NCI-H1436 treated with DMSO at 0.1 percent for 48 hours (cell line): ENCODE measurements around the gene LRMDA.
"Not testable (repeated sequence)": the region's sequence is repeated elsewhere in the genome, so short reads cannot be mapped to it uniquely, and the experiment has no call there.

Experiments
- DNase-seq: peaks from one replicate; lab custom pipeline; 2025; lab: John Stamatoyannopoulos, UW

The LRMDA gene

DNA sequence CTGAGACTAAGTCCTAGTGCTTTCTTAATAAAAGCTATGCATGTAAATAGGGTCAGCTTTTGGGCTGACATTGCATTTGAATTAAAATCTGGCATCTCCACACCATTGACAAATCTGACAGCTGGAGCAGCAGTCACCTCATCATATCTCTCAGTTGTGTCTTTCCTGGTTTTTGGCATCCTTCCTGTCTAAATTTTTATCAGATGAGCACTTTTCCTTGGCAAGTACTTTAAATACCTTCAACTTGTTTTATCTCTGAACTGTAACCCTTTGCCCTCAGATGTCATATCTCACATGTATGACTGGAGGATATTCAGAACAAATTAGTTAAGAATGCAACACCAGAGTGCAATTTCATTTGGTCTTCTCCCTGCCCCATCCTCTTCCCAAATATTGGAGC is 1066.2 kb downstream of the LRMDA start:
- DNase-seq, result no peak

DNA sequence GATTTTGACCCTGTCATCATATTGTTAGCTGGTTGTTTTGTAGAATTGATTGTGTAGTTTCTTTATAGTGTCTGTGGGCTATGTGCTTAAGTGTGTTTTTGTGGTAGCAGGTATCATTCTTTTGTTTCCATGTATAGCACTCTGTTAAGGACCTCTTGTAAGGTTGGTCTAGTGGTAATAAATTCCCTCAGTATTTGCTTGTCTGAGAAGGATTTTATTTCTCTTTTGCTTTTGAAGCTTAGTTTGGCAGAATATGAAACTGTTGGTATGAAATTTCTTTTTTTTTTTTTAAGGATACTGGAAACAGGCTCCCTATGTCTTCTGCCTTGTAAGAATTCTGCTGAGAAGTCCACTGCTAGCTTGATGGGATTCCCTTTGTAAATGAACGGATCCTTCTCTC is 1073.4 kb downstream of the LRMDA start:
- DNase-seq, result no peak

DNA sequence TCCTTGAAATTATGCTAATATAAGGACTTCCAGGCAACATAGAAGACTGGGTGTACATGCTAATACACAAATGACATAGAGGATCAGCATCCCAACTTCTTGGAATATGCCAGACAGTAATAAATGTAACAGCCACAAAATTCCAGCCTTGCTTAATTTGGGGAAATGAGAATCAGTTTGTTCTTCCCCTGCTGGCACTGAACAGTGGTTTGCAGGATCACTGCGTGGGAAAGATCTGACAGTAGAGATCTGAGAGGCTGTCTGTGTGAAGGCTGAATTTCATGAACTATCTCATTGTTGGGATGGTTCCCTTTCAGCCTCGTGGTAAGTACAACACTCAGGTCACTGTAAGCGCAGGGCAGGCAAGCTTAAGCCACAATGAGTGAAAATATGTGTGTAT is 1078.0 kb downstream of the LRMDA start:
- no peak for DNase-seq

DNA sequence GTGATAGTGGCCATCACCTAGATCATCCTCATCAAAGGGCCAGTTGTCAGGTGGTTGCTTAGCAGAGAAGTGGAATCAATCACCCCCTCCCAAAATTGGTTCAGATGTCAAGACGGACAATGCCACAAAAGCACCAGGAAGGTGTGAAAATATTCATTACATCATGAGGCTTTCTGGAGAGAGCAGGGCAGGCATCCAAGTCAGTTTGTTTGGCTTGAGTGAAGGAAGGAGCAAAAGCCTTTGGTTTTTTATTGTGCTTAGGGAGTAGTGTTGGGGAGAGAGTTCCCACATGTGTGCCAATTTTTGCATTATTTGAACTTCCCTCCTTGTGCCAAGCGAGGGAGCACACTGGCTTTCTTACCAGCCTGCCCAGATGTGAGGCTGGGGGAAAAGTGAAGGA is 1082.9 kb downstream of the LRMDA start:
- DNase-seq, result no peak

DNA sequence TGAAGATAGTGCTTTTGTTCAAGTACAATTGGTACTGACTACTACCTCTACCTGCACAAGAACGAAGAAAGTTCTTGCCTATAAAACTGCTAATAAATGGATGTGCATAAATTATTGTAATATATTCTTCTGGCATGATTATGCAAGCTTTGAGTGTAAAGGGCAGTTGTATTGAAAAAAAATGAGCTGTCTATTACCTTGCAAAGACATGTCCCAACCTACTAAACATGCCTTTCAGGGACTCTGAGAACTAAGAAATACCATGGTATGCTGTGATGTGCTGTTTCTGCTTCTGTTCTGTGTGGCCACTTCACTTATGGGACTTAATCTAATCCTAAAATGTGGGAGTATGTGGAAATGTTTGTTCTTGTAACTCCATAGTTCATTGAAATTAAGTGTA is 1083.4 kb downstream of the LRMDA start:
- no peak for DNase-seq

DNA sequence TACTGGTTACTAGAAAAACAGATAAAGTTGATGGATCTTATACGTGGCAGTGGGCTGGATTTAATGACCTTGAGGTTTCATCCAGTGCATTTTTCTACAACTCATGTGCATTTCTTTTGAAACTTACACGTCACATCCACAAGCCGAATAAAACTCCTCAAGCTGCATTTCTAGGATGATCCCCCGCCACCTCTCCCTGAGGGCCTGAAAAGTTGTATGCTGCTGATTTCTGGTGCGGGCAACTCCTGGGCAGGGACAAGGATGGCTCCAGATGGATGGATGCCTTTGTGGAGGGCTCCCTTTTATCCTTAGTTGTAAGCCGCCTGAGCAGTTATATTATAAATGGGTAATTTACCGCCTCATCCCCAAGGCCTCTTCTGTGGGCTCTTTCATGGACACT is 1091.1 kb downstream of the LRMDA start:
- DNase-seq, result no peak

DNA sequence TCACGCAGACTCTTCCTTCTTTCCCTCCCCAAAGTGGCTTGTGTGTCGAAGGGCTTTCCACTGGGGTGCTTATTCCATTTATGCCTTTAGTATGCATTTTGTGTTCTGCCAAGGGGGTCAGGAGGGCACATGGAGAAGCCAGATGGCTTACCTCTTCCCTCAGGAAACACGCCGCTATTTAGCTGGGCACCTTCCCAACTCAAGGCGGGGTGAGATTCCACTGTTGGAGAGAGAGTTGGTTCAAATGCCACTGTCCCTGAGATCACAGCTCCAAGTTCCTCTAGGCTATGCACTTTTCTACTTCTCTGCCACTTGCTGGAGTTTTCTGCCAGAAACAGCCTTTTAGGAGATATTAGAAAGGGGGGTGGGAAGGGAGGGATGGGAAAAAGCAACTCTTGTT is 1091.8 kb downstream of the LRMDA start:
- DNase-seq, result no peak

DNA sequence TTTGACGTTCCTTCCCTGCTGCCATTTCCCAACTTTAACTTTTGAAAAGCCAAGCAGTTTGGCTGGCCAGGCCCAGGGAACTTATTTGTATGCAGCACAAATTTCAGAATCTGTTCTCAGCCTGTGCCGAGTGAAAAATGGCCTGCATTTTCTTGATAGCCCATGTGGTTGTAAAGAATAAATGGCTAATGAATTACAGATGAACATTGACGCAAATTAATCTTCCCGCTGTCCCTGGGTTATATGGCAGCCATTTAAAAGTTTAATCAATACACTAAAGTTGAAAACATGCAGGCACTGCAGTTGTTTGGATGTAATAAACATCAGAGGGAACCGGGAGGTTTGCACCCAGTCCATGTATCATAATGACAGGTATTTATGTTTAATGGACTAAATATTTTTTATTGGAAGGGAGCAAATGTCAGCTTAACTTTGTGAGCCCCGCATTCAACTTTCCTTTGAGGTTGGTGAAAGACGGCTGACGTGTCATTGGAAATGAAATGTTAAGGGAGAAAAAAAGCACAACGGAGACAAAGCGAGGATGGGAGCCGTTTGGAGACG is 1092.4 kb downstream of the LRMDA start:
- DNase-seq, result no peak

DNA sequence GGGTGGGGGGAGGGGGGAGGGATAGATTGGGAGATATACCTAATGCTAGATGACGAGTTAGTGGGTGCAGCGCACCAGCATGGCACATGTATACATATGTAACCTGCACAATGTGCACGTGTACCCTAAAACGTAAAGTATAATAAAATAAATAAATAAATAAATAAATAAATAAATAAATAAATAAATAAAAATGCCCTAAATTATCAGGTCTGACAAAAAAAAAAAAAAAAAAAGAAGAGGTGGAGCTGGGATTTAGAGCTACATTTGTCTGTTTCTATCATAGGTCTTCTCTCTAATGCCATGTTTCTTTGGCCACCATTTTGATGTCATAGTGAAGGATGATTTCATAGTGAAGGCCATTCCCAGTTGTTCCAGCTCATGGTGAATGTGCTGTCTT is 1095.4 kb downstream of the LRMDA start:
- not testable (repeated sequence) for DNase-seq

DNA sequence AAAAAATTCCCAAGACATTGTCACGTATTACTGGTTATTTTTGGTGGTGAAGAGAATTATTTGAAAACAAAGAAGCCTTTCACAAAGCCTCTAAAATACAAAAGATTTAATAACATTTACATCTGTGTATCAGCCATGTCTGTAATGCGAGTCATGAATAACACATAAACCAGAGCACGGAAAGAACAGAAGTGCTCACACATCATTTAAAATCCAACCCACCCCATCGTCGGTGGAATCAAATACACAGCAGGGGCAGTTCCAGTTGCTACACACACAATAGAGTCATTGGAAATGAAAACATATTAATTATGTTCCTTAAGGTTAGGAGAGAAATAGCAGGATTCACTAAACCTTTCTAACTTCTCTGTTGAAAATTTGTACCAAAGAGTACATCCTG is 1108.9 kb downstream of the LRMDA start:
- no peak for DNase-seq

DNA sequence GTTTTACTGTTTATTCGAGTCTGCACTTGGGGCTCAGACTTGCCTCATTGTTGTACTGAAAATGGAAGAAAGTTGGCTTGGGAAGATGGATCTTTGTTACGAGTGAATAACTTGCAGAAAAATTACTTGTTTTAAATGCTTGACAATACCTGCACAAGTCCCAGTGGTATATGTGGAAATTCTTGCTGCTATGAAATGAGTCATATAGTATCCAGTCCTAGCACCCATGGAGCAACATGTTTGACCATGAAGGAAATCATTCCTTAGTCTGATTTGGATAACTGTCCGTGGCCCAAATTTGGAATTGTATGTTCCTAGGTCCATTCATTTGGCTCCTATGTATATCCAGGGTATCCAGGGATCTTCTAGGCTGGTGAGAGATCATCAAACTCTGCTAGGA is 1109.4 kb downstream of the LRMDA start:
- DNase-seq, result no peak

DNA sequence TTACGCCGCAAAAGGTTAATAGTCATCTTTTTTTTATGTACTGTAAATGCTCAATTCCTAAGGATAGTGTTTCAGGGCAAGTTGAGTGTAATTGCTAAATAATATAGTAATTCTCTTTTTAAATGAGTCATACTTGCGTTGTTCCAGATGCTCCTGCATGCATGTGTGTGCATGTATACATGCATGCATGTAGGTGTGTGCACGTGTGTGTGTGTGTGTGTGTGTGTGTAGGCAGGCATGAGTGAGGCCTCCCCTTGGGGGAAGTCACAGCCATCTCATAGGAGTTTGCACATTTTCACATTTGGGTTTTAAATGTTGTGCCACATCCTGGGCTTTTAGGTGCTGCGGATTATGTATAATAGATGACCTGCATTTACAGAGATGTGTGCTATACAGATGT is 1110.4 kb downstream of the LRMDA start:
- DNase-seq, result no peak

DNA sequence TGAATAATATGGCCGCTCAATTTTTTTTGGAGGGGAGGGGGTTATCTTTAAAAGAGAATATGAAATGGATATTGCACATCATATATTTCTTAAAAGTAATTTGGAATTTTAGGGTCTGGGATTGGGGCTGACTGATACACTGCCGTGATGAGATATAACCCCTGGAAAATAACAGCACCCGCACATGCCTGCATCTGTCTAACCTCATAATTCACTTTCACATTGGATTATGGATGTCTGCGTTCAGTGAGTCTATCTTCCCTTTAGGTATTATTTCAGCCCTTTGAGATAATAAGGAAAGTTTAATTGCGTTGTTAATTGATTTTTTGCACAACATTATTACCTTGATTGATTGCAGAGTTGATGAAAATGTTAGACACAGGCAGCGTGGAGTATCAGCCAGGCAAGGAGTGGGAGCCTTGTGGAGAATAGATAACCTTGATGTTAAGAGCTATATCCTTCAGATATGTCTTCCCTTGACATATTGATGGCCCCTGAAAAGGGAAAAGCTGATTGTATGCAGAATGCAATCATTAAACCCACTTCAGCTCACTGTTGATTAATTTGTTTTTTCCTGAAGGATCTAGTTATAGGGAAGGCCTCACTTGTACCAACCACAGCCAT is 1111.0 kb downstream of the LRMDA start:
- DNase-seq, result no peak

DNA sequence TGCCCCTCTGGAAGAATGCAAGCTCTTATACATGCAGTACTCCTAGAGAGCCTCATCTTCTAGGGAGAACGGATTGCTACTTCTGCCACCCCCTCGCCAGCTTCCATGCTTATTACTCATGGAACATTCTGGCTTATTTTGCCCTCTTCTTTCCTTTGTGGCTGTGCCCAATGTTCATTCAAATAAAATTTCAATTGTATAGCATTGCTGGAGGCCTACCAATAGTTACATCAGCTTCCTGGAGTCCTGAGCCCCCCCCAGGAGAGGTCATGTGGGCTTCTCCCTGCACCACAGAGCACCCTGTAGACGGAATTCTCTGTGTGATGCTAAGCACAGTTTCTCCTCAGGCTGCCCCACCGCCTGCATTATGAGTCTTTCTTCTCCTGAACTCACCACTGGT is 1112.2 kb downstream of the LRMDA start:
- no peak for DNase-seq

DNA sequence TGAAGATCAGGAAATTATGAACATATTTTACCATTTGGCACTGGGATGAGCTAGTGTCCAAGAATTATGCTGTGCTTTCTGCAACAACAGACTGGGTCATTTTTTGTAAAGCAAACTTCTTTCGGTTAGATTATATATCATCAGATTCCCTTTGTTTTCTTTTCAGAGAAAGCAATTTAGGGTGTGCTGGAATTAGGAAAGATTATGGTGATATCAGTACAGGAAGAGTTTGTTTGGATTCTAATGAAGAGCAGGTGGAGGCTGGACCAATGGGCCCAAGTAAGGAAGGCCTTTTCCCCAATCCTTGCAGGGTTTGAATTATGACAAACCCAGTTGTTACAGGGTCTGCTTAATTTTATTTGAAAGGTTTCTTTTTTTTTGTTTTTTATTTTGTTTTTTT is 1113.4 kb downstream of the LRMDA start:
- no peak for DNase-seq

DNA sequence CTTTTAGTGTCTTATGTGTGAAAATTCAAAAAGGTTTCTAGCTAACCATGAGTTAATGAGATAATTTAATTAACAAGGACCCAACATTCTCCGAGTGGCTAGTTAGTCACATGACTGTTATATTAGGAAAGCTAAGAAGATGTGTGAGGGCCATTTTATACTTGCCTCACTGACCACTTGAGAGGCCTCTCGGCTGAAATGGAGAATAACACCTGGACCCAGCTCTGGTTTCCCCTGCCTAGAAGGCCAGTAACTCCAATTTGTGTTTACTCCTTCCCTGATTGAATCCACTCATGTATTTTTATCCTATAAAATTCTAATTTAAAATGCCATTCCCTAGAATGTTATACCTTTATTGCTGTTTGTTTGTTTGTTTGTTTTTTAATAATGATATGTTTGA is 1115.0 kb downstream of the LRMDA start:
- DNase-seq, result no peak

DNA sequence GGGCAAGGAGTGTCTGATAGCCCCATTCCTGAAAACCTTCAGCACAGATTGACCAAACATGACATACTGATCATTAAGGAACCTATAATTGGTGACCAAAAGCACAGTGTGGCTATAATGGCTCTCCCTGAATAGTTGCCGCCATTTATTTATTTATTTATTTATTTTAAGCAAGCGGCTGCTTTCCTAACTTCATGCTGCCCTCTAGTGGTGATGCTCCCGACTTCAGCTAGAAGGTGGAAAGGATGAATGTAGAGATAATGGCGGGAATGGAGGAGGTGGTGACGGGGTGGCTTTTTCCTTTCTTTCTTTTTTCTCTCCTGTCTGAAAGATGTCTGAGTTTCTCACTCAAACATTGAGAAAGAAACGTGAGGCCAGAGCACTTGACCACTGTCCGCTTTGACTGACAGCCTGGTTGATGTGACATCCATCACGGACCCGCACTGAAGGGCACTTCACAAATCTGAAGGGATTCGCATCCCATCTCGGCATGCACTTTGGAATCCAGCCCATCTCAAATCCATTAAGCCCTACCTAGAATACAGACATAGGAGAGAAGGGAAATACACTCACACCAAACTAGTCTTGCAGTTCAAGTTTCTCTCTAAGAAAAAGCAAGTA is 1116.0 kb downstream of the LRMDA start:
- peak; percentile 17 for DNase-seq

DNA sequence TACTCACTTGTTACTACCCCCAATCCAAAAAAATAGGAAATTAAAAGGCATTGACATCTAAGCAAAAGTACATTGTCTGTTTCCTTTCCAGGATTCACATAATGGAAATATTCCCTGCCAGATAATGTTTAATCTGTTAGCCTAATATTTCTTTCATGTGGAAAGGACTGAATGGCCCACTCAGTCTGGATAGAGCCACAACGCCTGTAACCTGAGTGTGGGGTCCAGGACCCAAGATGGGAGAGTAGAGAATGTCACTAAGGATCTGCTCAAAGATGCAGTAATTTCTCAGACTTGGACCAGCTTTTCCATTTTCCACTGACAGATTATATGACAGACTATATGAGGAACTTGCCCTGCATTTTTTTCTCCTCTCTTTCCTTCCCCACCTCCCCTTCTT is 1117.3 kb downstream of the LRMDA start:
- no peak for DNase-seq

DNA sequence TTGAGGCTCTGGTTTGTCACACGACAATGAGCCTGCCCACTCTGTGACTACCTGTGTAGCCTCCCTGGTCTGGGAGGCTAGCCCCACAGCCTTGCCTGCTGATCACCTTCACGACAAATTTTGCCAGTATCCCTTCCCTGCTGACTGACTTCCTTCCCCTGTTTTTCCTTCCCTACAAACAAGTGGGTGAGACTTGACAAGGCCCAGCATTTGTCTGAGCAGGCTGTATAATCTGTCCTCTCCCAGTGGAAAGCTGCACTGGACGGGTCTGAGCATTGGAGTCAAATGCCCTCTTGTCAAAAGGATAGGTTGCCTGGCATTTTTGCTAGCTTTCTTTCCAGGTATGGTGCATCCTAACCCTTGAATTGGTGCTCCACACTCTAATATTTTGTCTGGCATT is 1117.7 kb downstream of the LRMDA start:
- DNase-seq, result no peak

DNA sequence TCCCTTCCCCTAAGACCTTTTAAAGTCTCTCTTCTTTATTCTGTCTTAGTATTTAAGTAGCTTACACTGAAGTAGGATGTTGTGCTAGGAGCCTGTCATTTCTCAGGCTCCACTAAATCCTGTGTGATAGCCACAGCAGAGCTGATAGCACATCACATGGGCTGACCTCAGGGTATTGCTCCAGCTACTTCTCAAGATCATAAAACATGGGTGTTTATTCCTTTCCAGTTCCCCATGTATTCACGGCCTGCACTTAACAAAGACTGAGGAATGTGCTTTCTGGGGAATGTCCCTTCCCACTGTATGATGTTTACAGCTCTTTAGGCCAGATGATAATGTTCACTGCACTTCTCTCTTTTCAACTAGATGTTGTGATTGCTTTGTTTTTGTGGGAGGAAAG is 1119.4 kb downstream of the LRMDA start:
- DNase-seq, result no peak

DNA sequence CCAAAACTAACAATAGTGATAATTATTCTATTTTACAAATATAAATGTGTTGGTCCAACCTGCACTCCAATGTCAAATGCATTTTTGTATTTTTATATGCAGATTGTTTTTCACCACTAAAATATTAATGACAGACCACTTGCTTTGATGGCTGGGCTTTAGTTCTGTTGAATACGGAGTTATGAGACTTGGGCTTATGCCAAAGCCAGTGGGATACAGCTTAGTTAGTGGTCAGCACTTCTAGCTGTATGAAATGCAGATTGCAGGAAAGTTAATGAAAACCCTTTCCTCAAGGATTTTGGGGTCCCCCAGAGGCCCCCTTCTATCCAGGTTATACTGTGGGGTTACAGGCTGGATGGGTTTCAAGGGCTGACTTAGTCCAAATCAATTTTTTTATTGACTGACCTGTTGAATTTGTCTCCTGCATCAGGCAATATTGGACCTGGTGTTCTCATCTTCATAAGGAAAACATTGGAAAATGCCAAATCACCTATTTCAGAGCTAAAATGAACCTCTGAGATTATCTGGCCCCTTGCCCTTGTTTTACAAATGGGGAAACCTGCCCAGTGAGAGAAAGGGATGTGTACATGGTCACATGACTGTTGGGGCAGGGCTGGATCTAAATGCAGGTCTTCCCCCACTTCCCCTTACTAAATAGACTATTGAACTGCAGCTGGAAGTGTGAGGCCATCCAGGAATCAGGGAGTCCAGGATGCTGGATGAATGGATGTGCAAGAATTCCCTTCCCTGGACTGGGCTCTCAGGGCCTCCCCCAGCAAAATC is 1120.9 kb downstream of the LRMDA start:
- no peak for DNase-seq

DNA sequence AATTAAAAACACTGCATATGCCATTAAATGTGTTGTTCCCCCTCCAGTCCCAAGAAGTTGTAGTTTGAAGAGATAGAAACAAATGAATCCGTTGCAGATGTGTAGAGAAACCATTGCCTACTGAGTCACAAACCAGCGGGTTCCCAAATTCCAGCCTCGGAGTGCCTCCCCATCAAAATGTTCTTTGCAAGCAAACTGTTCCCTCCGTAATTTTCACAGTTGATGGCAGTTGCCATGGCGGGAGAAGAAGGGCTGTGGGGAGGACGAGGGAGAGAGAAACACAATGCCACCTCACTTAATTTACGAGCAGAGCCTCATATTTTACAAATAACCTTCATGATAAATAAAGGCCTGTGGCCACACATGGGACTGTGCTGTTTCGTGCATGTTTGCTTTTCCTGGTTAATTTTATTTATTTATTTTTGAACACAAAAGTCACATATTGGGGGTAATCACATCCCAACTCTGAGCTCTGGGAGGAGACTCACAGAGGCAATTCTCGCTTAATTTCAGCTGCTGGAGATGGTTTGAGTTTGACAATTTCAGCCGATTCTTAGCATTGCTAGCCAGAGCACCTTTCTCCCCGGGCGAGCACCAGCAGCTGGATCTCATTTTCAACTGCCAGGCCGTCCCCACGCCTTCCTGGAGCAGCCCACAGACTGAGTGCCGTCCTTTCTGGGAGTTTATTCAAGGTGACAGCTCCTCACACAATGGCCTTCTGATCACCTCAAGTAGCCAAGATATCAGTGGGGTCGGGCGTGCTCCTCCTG is 1122.0 kb downstream of the LRMDA start:
- DNase-seq, result no peak

DNA sequence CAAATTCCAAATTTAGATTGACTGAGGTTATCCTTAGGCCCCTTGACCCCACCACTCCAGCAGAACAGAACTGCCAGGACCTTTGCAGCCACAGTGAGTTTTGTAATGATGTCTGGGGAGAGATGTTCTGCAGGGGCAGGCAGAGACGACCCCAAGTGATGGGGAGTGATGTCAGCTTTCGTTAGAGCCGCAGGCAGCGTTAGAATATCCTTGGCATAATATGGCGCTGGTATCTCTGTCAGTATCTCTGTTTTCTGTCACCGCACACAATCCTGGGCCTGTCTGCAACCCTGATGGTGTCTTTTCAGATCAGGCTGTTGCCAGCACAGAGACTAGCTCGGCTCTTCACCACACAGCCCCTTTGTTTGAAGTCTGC is 1122.6 kb downstream of the LRMDA start:
- no peak for DNase-seq
